AG04449 (cell line): ENCODE data around the gene EFL1.
"Not testable (repeated sequence)": the region's sequence is repeated elsewhere in the genome, so short reads cannot be mapped to it uniquely, and the experiment has no call there.

Experiments used
- CTCF ChIA-PET: fragments of 350-600 bp; formaldehyde crosslinking; extraction: SDS; loops from one replicate; lab custom pipeline; 2021; ENCODE audit warnings: antibody characterized with exemption; lab: Yijun Ruan, JAX
- POLR2A ChIA-PET: fragments of 400-600, 350-600 bp; formaldehyde crosslinking; extraction: SDS; loops from one replicate; lab custom pipeline; 2020; ENCODE audit warnings: antibody characterized with exemption, inconsistent platforms; lab: Yijun Ruan, JAX
- DNase-seq: peaks from one replicate; pipeline ENCODE4 v3.0.0-alpha.2; 2010; ENCODE audit warnings: low read depth, low spot score
- H3K4me3 ChIP-seq: 2 replicates; pipeline ENCODE4 v1.5.1; 2011; ENCODE audit warnings: low read depth, mild to moderate bottlenecking, control low read depth, low read length
- TF ChIP-seq, protein P1 (sequence below): IDR thresholded peaks from one replicate; pipeline ENCODE4 v1.5.1; 2011; ENCODE audit warnings: mild to moderate bottlenecking, moderate library complexity, low read length, control low read depth, inconsistent platforms; ENCODE audit not compliant: insufficient read depth; ENCODE audit errors: missing control alignments

Gene EFL1

DNA sequence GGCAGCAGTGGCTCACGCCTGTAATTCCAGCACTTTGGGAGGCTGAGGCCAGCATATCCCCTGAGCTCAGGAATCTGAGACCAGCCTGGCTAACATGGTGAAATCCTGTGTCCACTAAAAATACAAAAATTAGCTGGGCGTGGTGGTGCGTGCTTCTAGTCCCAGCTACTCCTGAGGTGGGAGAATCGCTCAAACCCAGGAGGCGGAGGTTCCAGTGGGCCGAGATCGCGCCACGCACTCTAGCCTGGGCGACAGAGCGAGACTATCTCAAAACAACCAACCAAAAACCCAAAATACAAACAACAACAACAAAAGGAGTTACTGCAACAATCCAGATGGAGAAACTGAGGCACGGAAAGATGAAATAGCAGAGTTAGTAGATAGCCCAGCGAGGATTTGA is 35.5 kb upstream of the EFL1 start:
- POLR2A ChIA-PET: no interaction called here
- TF ChIP-seq, protein P1, sequence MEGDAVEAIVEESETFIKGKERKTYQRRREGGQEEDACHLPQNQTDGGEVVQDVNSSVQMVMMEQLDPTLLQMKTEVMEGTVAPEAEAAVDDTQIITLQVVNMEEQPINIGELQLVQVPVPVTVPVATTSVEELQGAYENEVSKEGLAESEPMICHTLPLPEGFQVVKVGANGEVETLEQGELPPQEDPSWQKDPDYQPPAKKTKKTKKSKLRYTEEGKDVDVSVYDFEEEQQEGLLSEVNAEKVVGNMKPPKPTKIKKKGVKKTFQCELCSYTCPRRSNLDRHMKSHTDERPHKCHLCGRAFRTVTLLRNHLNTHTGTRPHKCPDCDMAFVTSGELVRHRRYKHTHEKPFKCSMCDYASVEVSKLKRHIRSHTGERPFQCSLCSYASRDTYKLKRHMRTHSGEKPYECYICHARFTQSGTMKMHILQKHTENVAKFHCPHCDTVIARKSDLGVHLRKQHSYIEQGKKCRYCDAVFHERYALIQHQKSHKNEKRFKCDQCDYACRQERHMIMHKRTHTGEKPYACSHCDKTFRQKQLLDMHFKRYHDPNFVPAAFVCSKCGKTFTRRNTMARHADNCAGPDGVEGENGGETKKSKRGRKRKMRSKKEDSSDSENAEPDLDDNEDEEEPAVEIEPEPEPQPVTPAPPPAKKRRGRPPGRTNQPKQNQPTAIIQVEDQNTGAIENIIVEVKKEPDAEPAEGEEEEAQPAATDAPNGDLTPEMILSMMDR: no peak
- no peak for DNase-seq
- no peak overlapping the region for H3K4me3 ChIP-seq
- CTCF ChIA-PET: no interaction called here

DNA sequence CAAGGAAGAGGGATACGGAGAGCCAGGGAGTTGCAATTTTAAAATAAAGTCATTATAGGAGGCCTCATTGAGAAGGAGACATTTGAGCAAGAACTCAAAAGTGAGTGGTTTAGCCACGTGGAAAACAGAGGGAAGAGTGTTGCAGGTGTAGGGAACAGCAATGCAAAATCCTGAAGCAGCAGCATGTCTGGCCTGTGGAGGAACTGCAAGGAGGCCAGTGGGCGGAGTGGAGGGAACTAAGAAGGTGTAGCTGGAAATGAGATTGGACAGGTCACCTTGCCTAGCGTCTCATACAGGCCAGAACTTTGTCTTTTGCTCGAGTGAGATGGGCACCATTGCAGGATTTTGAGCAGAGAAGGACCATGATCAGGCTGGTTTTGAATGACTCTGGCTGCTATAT is 35.0 kb upstream of the EFL1 start:
- ChIA-PET POLR2A (no interaction called here), CTCF (no interaction called here)
- no peak overlapping the region for H3K4me3 ChIP-seq
- TF ChIP-seq, protein P1: no peak
- DNase-seq: no peak

DNA sequence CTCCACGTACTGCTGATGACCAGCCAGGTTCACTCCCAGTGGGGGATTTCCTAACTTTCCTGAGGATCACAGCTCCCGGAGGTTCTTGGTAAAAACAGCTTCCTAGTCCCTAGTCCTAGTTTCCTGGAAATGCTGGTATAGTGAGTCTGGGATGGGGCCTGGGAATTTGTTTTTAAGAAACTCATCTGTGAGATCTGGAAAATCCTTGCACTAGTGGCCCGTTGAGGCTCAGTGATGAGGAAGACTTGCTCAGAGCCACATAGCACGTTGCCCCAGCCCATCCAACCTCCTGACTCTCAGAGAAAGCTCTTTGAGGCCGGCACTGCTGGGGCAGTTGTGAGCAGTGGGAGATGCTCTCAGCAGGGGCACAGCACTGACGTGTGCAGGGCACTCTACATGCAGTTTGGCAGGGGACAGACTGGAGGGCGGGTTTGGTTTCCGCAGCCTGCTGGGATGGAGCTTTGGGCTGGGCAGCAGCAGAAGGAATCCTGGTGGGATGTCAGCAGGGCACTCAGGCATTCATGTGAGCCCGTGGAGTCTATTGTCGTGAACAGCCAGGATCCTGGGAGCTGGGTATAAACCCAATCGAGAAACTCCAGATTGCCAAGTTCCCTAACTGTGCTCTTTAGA is 31.6 kb upstream of the EFL1 start:
- DNase-seq: no peak
- H3K4me3 ChIP-seq: no peak overlapping the region
- ChIA-PET POLR2A (no interaction called here), CTCF (interaction anchor here (0.9 kb wide), 1 partner anchor 14 kb away, joined by 5 read pairs; no protein-coding TSS in a partner anchor)
- TF ChIP-seq, protein P1: no peak

DNA sequence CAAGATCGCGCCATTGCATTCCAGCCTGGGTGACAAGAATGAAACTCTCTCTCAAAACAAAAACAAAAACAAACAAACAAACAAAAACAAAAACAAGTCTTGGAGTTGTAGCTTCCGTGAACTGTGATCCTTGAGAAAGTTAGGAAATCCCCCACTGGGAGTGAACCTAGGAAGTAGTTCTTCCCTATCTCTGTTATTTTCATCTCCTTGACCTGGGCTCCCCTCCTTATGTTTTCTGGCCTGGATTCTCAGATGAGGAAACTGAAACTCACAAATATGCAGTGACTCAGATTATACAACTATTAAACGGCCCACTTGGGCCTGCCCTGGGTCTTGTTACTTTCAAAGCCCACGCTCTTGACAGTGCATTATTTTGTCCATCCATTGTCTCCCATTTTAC is 29.7 kb upstream of the EFL1 start:
- ChIA-PET POLR2A (no interaction called here), CTCF (no interaction called here)
- no peak for DNase-seq
- no peak overlapping the region for H3K4me3 ChIP-seq
- TF ChIP-seq, protein P1: no peak

DNA sequence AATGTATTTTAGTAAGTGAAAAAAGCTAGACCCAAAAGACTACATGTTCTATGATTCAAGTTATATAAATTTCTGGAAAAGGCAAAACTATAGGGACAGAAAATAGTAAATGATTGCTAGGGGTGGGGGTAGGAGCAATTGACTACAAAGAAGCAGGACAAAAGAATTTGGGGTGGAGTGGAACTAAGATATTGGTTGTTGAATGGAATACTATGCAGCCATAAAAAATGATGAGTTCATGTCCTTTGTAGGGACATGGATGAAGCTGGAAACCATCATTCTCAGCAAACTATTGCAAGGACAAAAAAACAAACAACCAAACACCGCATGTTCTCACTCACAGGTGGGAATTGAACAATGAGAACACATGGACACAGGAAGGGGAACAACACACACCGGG is 25.7 kb upstream of the EFL1 start:
- POLR2A ChIA-PET, CTCF ChIA-PET, DNase-seq, H3K4me3 ChIP-seq: not testable (repeated sequence)

DNA sequence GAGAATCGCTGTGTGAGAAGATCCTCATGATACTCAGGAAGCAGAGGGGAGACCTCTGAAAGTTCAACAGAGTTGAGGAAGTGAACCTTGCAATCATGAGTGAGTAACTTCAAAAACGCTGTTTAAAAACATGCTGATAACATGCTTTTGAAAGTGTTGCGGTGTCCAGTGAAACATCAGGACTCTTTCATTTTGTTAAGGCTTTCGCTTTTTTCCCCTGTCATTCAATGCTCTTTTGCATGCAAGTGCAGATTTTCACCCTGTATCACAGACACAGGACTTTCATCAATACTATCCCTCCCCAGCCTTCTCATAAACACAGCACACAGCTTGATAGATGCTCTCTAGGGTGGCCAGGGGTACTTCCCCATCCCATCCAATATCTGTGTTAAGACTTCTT is 23.9 kb upstream of the EFL1 start:
- H3K4me3 ChIP-seq, DNase-seq, POLR2A ChIA-PET, CTCF ChIA-PET: not testable (repeated sequence)

DNA sequence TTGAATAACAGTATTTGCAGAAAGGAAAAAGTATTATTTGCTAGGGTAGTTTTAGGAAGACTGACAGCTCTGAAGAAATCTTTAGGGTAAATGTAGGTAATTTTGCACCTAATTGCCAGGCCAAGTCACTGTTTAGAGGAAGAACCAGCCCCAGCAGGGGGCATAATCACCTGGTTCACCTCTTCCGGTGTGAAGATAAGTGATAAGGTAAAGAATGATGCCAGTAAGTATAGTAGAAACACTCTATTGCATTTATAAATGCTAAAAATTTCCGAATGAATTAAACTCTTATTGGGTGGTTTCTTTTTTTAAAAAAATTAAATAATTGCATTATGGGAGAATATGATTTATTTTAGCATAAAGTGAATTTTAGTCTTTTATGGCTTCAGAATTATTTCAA is 21.8 kb upstream of the EFL1 start:
- not testable (repeated sequence) for H3K4me3 ChIP-seq

DNA sequence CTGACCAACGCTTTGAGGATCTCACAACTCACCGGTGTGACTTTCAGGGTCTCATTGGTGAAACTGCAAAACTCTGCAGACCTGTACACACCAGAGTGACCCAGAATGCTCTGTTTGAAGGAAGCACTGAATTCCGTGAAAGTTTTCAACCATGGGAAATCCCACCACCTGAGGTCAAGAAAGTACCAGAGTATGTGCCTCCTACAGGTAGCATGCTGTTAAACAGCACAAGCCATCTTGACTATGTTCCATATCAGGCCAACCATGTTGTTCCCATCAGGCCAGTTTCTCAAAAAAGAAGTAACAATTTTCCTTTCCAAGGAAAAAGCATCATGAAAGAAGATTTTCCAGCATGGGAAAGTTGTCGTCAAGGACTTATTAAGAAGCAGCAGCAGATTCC is 19.9 kb upstream of the EFL1 start:
- POLR2A ChIA-PET, H3K4me3 ChIP-seq, DNase-seq: not testable (repeated sequence)
- CTCF ChIA-PET: interaction anchor here (2.8 to 3.4 kb wide), 2 partner anchors 14 to 20 kb away, joined by 7 to 11 read pairs; no protein-coding TSS in a partner anchor

More for the DNA sequence above, 21.8 kb upstream of the EFL1 start:
- DNase-seq, CTCF ChIA-PET, POLR2A ChIA-PET: not testable (repeated sequence)

DNA sequence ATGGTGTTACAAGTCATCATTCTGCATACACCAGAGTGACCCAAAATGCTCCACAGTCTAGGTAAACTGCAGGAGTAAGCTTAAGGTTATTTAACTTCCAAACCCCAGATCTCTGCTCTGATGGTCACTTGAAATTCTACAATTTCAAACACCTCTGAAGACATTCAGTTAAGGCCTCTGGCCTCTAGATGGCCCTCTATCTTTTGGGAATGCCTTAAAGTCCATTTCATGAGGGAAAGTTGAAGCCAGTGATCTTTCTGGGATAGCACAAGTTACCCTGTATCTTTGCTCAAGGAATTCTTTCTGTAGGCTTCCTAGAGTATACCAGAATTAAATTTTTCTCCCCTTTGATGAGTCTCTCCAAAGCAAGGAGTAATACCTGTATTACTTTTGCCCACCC is 18.7 kb upstream of the EFL1 start:
- H3K4me3 ChIP-seq, POLR2A ChIA-PET, DNase-seq: not testable (repeated sequence)
- CTCF ChIA-PET: interaction anchor here (1.2 to 3.4 kb wide), 7 partner anchors 10 to 26 kb away, joined by 4 to 11 read pairs (median 5); no protein-coding TSS in a partner anchor
